Astrocyte of the cerebellum (primary cell): Measurements from ENCODE around the gene NCAM1.

ENCODE experiments used
- DNase-seq: peaks from one replicate; pipeline ENCODE4 v3.0.0-alpha.2; 2011; ENCODE audit warnings: low read depth
- H3K4me3 ChIP-seq: 2 replicates; pipeline ENCODE4 v1.5.1; 2011; ENCODE audit warnings: mild to moderate bottlenecking, low read depth, low read length, moderate library complexity
- CTCF ChIP-seq: IDR thresholded peaks from 2 replicates; pipeline ENCODE4 v1.5.1; 2012; ENCODE audit warnings: low read length, low read depth, moderate library complexity, mild to moderate bottlenecking; ENCODE audit errors: missing control alignments
- in situ Hi-C: cut with HindIII; loops from 2 replicates; pipeline ENCODE4 v1.10.0; 2017; ENCODE audit warnings: low sequenced_read_pairs

Gene NCAM1

GRCh38 chr11:113141010-113141409 is 179.8 kb downstream of the NCAM1 start:
- no peak for DNase-seq
- in situ Hi-C loops, result no loop called here
- no peak for TF ChIP-seq CTCF
- H3K4me3 ChIP-seq, result no peak overlapping the region

- H3K4me3 ChIP-seq, result no peak overlapping the region
- no peak for DNase-seq
- no peak for TF ChIP-seq CTCF
- in situ Hi-C loops, result no loop called here
These were observed 181.3 kb downstream of the NCAM1 start for GRCh38 chr11:113142508-113142907.

- TF ChIP-seq CTCF, result no peak
- in situ Hi-C loops, result no loop called here
- DNase-seq, result no peak
These were observed 186.0 kb downstream of the NCAM1 start for GRCh38 chr11:113147249-113147648.

GRCh38 chr11:113148076-113148475 is 186.9 kb downstream of the NCAM1 start:
- no peak for DNase-seq
- H3K4me3 ChIP-seq, result no peak overlapping the region
- TF ChIP-seq CTCF, result no peak
- in situ Hi-C loops, result no loop called here

More at GRCh38 chr11:113147249-113147648, 186.0 kb downstream of the NCAM1 start:
- H3K4me3 ChIP-seq, result no peak overlapping the region

GRCh38 chr11:113148652-113149051 is 187.4 kb downstream of the NCAM1 start:
- no peak for TF ChIP-seq CTCF
- H3K4me3 ChIP-seq, result no peak overlapping the region
- in situ Hi-C loops, result no loop called here

GRCh38 chr11:113151521-113151920 is 190.3 kb downstream of the NCAM1 start:
- no peak for TF ChIP-seq CTCF
- H3K4me3 ChIP-seq, result no peak overlapping the region
- no peak for DNase-seq
- in situ Hi-C loops, result no loop called here

More at GRCh38 chr11:113148652-113149051, 187.4 kb downstream of the NCAM1 start:
- DNase-seq, result no peak

- no peak overlapping the region for H3K4me3 ChIP-seq
- in situ Hi-C loops, result no loop called here
- TF ChIP-seq CTCF, result no peak
- no peak for DNase-seq
These were observed 191.3 kb downstream of the NCAM1 start for GRCh38 chr11:113152500-113152899.
